Measurements from ENCODE around the gene KIAA0232. TPM values are rescaled to one million over a fixed set of nuclear protein-coding genes. Genes with fewer than 3 reads are reported as not detected.

Gene KIAA0232
- total and polyA plus RNA-seq, 10 of the 15 experiments (the other 5 are each of a cell fraction or from before 2014, with no cell fraction given), result 2.8 to 15.1 (median 10.8) TPM

DNA sequence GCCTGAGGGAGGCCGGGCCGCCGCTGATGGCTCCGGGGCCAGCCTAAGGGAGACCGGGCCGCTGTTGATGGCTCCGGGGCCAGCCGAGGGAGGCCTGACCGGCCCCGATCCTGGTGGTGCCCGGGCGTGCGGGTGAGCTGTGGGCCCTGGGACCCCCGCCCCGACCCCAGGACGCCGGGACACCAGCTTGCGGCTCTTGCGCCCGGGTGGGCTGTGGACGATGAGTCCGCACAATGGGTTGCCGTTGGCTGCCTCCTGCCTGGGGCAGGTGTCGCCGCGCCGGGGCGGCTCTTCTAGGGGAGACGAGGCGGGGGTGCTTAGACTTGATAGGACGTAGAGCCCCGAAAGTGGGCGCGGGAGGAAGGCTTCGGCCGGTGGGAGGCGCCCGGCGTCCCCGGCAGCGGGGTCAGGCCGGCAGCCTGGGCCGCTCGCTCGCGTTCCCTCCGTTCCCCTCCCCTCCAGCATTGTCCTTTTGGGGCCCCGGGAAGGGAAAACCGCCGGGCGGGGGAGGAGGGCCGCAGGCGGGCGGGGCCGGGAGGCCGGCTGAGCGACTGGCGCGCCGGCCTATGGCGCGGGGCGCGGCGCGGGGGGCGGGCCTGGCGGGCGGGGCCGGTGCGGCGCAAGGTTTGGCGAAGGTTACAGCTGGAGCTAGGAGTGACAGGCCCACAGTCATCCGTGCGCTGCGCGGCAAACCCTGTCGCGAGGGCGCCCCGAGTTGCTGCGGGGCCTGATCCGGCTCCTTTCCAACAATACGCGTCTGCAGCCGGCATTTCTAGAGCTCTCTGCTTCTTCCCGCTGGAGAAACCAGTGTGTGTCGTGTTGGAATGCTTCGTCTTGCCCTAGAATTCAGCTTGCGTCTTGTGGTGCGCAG is 819 bp downstream of the KIAA0232 start (continued):
- no peak for TF ChIP-seq KLF5 (IDR thresholded peaks at IDR 0.05; ENCODE audit: partially characterized antibody)
- TF ChIP-seq CBX3 (IDR thresholded peaks at IDR 0.05; ENCODE audit: borderline replicate concordance, low read depth), result no peak
- no peak for TF ChIP-seq KAT2A (conservative IDR thresholded peaks at IDR 0.05; ENCODE audit: control insufficient read depth, low read depth, low read length)
- no peak for TF ChIP-seq PAX8 (IDR thresholded peaks at IDR 0.05)
- TF ChIP-seq RUNX3 (IDR thresholded peaks at IDR 0.05; ENCODE audit: low read length), result peak; percentile 44
- peak in 1 of 2 experiments; percentile 83; a peak in 1 of 3 replicates for TF ChIP-seq EGR1 (IDR thresholded peaks at IDR 0.05; ENCODE audit: borderline replicate concordance in 1 of 2, low read depth in 2 of 2, low read length in 2 of 2)
- TF ChIP-seq, protein P1, sequence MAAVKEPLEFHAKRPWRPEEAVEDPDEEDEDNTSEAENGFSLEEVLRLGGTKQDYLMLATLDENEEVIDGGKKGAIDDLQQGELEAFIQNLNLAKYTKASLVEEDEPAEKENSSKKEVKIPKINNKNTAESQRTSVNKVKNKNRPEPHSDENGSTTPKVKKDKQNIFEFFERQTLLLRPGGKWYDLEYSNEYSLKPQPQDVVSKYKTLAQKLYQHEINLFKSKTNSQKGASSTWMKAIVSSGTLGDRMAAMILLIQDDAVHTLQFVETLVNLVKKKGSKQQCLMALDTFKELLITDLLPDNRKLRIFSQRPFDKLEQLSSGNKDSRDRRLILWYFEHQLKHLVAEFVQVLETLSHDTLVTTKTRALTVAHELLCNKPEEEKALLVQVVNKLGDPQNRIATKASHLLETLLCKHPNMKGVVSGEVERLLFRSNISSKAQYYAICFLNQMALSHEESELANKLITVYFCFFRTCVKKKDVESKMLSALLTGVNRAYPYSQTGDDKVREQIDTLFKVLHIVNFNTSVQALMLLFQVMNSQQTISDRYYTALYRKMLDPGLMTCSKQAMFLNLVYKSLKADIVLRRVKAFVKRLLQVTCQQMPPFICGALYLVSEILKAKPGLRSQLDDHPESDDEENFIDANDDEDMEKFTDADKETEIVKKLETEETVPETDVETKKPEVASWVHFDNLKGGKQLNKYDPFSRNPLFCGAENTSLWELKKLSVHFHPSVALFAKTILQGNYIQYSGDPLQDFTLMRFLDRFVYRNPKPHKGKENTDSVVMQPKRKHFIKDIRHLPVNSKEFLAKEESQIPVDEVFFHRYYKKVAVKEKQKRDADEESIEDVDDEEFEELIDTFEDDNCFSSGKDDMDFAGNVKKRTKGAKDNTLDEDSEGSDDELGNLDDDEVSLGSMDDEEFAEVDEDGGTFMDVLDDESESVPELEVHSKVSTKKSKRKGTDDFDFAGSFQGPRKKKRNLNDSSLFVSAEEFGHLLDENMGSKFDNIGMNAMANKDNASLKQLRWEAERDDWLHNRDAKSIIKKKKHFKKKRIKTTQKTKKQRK (IDR thresholded peaks at IDR 0.05; ENCODE audit: low read depth, low read length), result no peak
- no peak for TF ChIP-seq ZNF622 (IDR thresholded peaks at IDR 0.05)
- no peak for TF ChIP-seq WRNIP1 (IDR thresholded peaks at IDR 0.05; ENCODE audit: borderline replicate concordance, low read depth, low read length)
- TF ChIP-seq CHD1 (IDR thresholded peaks at IDR 0.05; ENCODE audit: low read depth, low read length), result no peak
- no peak for TF ChIP-seq CHD4 (IDR thresholded peaks at IDR 0.05)
- TF ChIP-seq CREB1 (IDR thresholded peaks at IDR 0.05; ENCODE audit: low read depth), result 0 out of 2 replicates have a peak, but pooled peaks have one; percentile 13
- TF ChIP-seq, protein P2, sequence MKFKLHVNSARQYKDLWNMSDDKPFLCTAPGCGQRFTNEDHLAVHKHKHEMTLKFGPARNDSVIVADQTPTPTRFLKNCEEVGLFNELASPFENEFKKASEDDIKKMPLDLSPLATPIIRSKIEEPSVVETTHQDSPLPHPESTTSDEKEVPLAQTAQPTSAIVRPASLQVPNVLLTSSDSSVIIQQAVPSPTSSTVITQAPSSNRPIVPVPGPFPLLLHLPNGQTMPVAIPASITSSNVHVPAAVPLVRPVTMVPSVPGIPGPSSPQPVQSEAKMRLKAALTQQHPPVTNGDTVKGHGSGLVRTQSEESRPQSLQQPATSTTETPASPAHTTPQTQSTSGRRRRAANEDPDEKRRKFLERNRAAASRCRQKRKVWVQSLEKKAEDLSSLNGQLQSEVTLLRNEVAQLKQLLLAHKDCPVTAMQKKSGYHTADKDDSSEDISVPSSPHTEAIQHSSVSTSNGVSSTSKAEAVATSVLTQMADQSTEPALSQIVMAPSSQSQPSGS (IDR thresholded peaks at IDR 0.05; ENCODE audit: low read length), result no peak
- no peak for TF ChIP-seq SMARCA5 (IDR thresholded peaks at IDR 0.05)
- peak in 1 of 2 experiments; percentile 58; a peak in 1 of 4 replicates for TF ChIP-seq SRF (IDR thresholded peaks at IDR 0.05; ENCODE audit: low read depth in 2 of 2, low read length in 2 of 2)
- no peak for TF ChIP-seq RB1 (IDR thresholded peaks at IDR 0.05; ENCODE audit: borderline replicate concordance)
- TF ChIP-seq, protein P3, sequence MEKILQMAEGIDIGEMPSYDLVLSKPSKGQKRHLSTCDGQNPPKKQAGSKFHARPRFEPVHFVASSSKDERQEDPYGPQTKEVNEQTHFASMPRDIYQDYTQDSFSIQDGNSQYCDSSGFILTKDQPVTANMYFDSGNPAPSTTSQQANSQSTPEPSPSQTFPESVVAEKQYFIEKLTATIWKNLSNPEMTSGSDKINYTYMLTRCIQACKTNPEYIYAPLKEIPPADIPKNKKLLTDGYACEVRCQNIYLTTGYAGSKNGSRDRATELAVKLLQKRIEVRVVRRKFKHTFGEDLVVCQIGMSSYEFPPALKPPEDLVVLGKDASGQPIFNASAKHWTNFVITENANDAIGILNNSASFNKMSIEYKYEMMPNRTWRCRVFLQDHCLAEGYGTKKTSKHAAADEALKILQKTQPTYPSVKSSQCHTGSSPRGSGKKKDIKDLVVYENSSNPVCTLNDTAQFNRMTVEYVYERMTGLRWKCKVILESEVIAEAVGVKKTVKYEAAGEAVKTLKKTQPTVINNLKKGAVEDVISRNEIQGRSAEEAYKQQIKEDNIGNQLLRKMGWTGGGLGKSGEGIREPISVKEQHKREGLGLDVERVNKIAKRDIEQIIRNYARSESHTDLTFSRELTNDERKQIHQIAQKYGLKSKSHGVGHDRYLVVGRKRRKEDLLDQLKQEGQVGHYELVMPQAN (conservative IDR thresholded peaks at IDR 0.05), result peak; percentile 84
- TF ChIP-seq SREBF1 (IDR thresholded peaks at IDR 0.05; ENCODE audit: low read length), result no peak
- TF ChIP-seq, protein P4, sequence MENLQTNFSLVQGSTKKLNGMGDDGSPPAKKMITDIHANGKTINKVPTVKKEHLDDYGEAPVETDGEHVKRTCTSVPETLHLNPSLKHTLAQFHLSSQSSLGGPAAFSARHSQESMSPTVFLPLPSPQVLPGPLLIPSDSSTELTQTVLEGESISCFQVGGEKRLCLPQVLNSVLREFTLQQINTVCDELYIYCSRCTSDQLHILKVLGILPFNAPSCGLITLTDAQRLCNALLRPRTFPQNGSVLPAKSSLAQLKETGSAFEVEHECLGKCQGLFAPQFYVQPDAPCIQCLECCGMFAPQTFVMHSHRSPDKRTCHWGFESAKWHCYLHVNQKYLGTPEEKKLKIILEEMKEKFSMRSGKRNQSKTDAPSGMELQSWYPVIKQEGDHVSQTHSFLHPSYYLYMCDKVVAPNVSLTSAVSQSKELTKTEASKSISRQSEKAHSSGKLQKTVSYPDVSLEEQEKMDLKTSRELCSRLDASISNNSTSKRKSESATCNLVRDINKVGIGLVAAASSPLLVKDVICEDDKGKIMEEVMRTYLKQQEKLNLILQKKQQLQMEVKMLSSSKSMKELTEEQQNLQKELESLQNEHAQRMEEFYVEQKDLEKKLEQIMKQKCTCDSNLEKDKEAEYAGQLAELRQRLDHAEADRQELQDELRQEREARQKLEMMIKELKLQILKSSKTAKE (IDR thresholded peaks at IDR 0.05; ENCODE audit: low read depth, poor library complexity, severe bottlenecking), result no peak
- no peak for TF ChIP-seq NFIC (IDR thresholded peaks at IDR 0.05; ENCODE audit: low read depth, low read length)
- TF ChIP-seq PAX5 (IDR thresholded peaks at IDR 0.05; ENCODE audit: borderline replicate concordance, low read depth, low read length), result 0 out of 2 replicates have a peak, but pooled peaks have one; percentile 34

Measured in GM12878 (cell line).